H1 (cell line): ENCODE results near the gene SSPN. TPM values are rescaled to one million over a fixed set of nuclear protein-coding genes. Genes with fewer than 3 reads are reported as not detected.

Source experiments
- CTCF ChIA-PET: fragments of 300-600 bp; sonication (Branson Sonifier 250); formaldehyde crosslinking; loops from one replicate; lab custom pipeline; 2021; ENCODE audit not compliant: partially characterized antibody; lab: Charles Lee
- POLR2A ChIA-PET: fragments of 300-600 bp; sonication (Branson Sonifier 250); formaldehyde crosslinking; loops from one replicate; lab custom pipeline; 2021; ENCODE audit warnings: inconsistent platforms; ENCODE audit not compliant: partially characterized antibody; lab: Charles Lee
- DNase-seq, 2 experiments: peaks; one replicate each; pipeline versions ENCODE4 v3.0.0 to v3.0.0-alpha.2; 2010 to 2022; ENCODE audit warnings: low spot score in 2 of 2, low read depth in 1 of 2, mixed read lengths in 1 of 2
- FAIRE-seq: peaks from 2 replicates; lab custom pipeline; 2011; peaks lifted over from hg19 to GRCh38; lab: Jason Lieb, UNC
- H2AFZ ChIP-seq: 2 replicates; pipeline ENCODE4 v1.8.1; 2012; ENCODE audit warnings: low read length, inconsistent platforms
- H2AK5ac ChIP-seq: 2 replicates; pipeline ENCODE4 v1.6.1; 2013; ENCODE audit warnings: low read depth, low read length
- H2BK120ac ChIP-seq: replicated peaks from 2 replicates; pipeline ENCODE3; 2013; ENCODE audit warnings: low read depth, low read length, inconsistent platforms
- H2BK12ac ChIP-seq: 2 replicates; pipeline ENCODE4 v1.6.1; 2013; ENCODE audit warnings: low read depth, low read length
- H2BK15ac ChIP-seq: 2 replicates; pipeline ENCODE4 v1.6.1; 2013; ENCODE audit warnings: low read length
- H2BK20ac ChIP-seq: 2 replicates; pipeline ENCODE4 v1.6.1; 2013; ENCODE audit warnings: low read length
- H2BK5ac ChIP-seq: 2 replicates; pipeline ENCODE4 v1.6.1; 2013; ENCODE audit warnings: low read depth, low read length
- H3K14ac ChIP-seq: 2 replicates; pipeline ENCODE4 v1.6.1; 2013; ENCODE audit warnings: inconsistent platforms; ENCODE audit not compliant: insufficient read length
- H3K18ac ChIP-seq: 2 replicates; pipeline ENCODE4 v1.6.1; 2013; ENCODE audit warnings: low read length; ENCODE audit errors: extremely low read depth
- H3K23ac ChIP-seq: 2 replicates; pipeline ENCODE4 v1.6.1; 2013; ENCODE audit warnings: inconsistent platforms; ENCODE audit not compliant: insufficient read length
- H3K23me2 ChIP-seq: 2 replicates; pipeline ENCODE4 v1.6.1; 2013; ENCODE audit warnings: low read depth, low read length
- H3K27ac ChIP-seq: 2 replicates; pipeline ENCODE4 v1.6.1; 2011; ENCODE audit warnings: low read depth, low read length, inconsistent platforms
- H3K27me3 ChIP-seq, 4 experiments: replicated peaks in 1 of 4; 1 replicate in 1 of 4; 2 replicates in 3 of 4; pipeline versions ENCODE4 v1.6.1 to v1.8.1; 2011 to 2013; ENCODE audit warnings: low read length in 3 of 4, mild to moderate bottlenecking in 3 of 4, inconsistent platforms in 2 of 4, mixed read lengths in 2 of 4, moderate library complexity in 1 of 4; ENCODE audit not compliant: control insufficient read depth in 3 of 4, insufficient read depth in 3 of 4; ENCODE audit errors: extremely low read depth in 1 of 4
- H3K36me3 ChIP-seq, 4 experiments: 2 replicates each; pipeline versions ENCODE4 v1.6.1 to v1.8.1; 2011 to 2013; ENCODE audit warnings: mild to moderate bottlenecking in 4 of 4, low read length in 3 of 4, moderate library complexity in 2 of 4, control low read depth in 1 of 4, inconsistent platforms in 1 of 4; ENCODE audit not compliant: insufficient read depth in 4 of 4, control insufficient read depth in 2 of 4
- H3K4ac ChIP-seq: replicated peaks from 2 replicates; pipeline ENCODE3; 2013; ENCODE audit warnings: low read length, low read depth, mixed read lengths, inconsistent platforms; ENCODE audit not compliant: insufficient read length
- H3K4me1 ChIP-seq, 4 experiments: replicated peaks in 1 of 4; 1 replicate in 1 of 4; 2 replicates in 3 of 4; pipeline versions ENCODE4 v1.6.1 to v1.8.1; 2011 to 2013; ENCODE audit warnings: low read length in 3 of 4, inconsistent platforms in 2 of 4, mixed read lengths in 1 of 4; ENCODE audit not compliant: insufficient read depth in 4 of 4, control insufficient read depth in 3 of 4
- H3K4me2 ChIP-seq, 2 experiments: 2 replicates each; pipeline versions ENCODE4 v1.6.1 to v1.8.1; 2011 to 2013; ENCODE audit warnings: low read depth in 2 of 2, low read length in 2 of 2, control low read depth in 1 of 2, inconsistent platforms in 1 of 2, mild to moderate bottlenecking in 1 of 2; ENCODE audit not compliant: insufficient read depth in 1 of 2
- H3K4me3 ChIP-seq, 4 experiments: fragments of 200-600, 300-600 bp in 1 of 4; sonication (generic), shearing (Covaris generic), sonication (Bioruptor Twin) in 1 of 4; 2 replicates each; pipeline versions ENCODE4 v1.5.1 to v1.8.1; 2011 to 2016; ENCODE audit warnings: low read length in 4 of 4, low read depth in 3 of 4, control low read depth in 2 of 4, inconsistent platforms in 2 of 4, mild to moderate bottlenecking in 2 of 4, mixed read lengths in 1 of 4, moderate library complexity in 1 of 4; ENCODE audit not compliant: insufficient read depth in 2 of 4; ENCODE audit errors: extremely low read depth in 1 of 4
- H3K56ac ChIP-seq: replicated peaks from 2 replicates; pipeline ENCODE3; 2013; ENCODE audit warnings: low read depth, mild to moderate bottlenecking, mixed read lengths, low read length, inconsistent platforms; ENCODE audit not compliant: insufficient read length
- H3K79me1 ChIP-seq: 2 replicates; pipeline ENCODE4 v1.6.1; 2013; ENCODE audit warnings: low read depth, low read length, control low read depth
- H3K79me2 ChIP-seq, 2 experiments: 2 replicates each; pipeline versions ENCODE4 v1.6.1 to v1.8.1; 2012 to 2013; ENCODE audit warnings: low read length in 2 of 2, mild to moderate bottlenecking in 2 of 2, inconsistent platforms in 1 of 2; ENCODE audit not compliant: insufficient read depth in 2 of 2, control insufficient read depth in 1 of 2
- H3K9ac ChIP-seq, 4 experiments: replicated peaks in 1 of 4; 1 replicate in 1 of 4; 2 replicates in 3 of 4; pipeline versions ENCODE4 v1.6.1 to v1.8.1; 2011 to 2013; ENCODE audit warnings: low read depth in 3 of 4, low read length in 3 of 4, control low read depth in 2 of 4, mild to moderate bottlenecking in 2 of 4, moderate library complexity in 2 of 4, inconsistent platforms in 1 of 4; ENCODE audit errors: extremely low read depth in 1 of 4
- H3K9me3 ChIP-seq, 2 experiments: 2 replicates each; pipeline versions ENCODE4 v1.6.1 to v1.8.1; 2012 to 2013; ENCODE audit warnings: mild to moderate bottlenecking in 2 of 2, moderate library complexity in 2 of 2, control low read depth in 1 of 2, inconsistent platforms in 1 of 2, low read depth in 1 of 2, low read length in 1 of 2, mixed read lengths in 1 of 2; ENCODE audit not compliant: insufficient read depth in 2 of 2
- H4K20me1 ChIP-seq, 2 experiments: replicated peaks in 1 of 2; 2 replicates each; pipeline versions ENCODE3 to v1.8.1; 2011 to 2013; ENCODE audit warnings: inconsistent platforms in 2 of 2, low read length in 2 of 2, mild to moderate bottlenecking in 1 of 2; ENCODE audit not compliant: insufficient read depth in 2 of 2, control insufficient read depth in 1 of 2
- H4K5ac ChIP-seq: 2 replicates; pipeline ENCODE4 v1.6.1; 2013; ENCODE audit warnings: low read length, low read depth, mixed read lengths, inconsistent platforms; ENCODE audit not compliant: insufficient read length
- H4K8ac ChIP-seq: 2 replicates; pipeline ENCODE4 v1.8.0; 2013; ENCODE audit warnings: mild to moderate bottlenecking, moderate library complexity, low read length, inconsistent platforms; ENCODE audit not compliant: insufficient read depth; ENCODE audit errors: extremely low read depth
- H4K91ac ChIP-seq: replicated peaks from 2 replicates; pipeline ENCODE3; 2013; ENCODE audit warnings: low read length, mixed read lengths, inconsistent platforms; ENCODE audit not compliant: insufficient read length
- CBX8 ChIP-seq: fragments of 300-800, 300-1000 bp; sonication (generic); IDR thresholded peaks from 2 replicates; pipeline ENCODE4 v1.7.1; 2016; ENCODE audit warnings: low read depth, low read length, borderline replicate concordance
- CEBPB ChIP-seq: IDR thresholded peaks from 2 replicates; pipeline ENCODE4 v1.6.1; 2012; ENCODE audit warnings: low read depth, low read length
- EP300 ChIP-seq, 2 experiments: IDR thresholded peaks; 1 replicate in 1 of 2; 2 replicates in 1 of 2; pipeline ENCODE4 v1.6.1; 2011 to 2012; ENCODE audit warnings: low read depth in 2 of 2, low read length in 2 of 2, mild to moderate bottlenecking in 2 of 2, borderline replicate concordance in 1 of 2, inconsistent platforms in 1 of 2, moderate library complexity in 1 of 2
- JUN ChIP-seq: IDR thresholded peaks from 2 replicates; pipeline ENCODE4 v1.6.1; 2011; ENCODE audit warnings: low read depth, mild to moderate bottlenecking, improper control_type of control experiment, low read length
- KDM4A ChIP-seq: IDR thresholded peaks from one replicate; pipeline ENCODE4 v1.7.1; 2012; ENCODE audit warnings: low read depth, mild to moderate bottlenecking, moderate library complexity, low read length, inconsistent platforms; ENCODE audit not compliant: severe bottlenecking
- NRF1 ChIP-seq: IDR thresholded peaks from 2 replicates; pipeline ENCODE4 v1.6.1; 2011; ENCODE audit warnings: mild to moderate bottlenecking, low read depth, low read length, improper control_type of control experiment
- SIN3A ChIP-seq, 2 experiments: IDR thresholded peaks in 1 of 2; conservative IDR thresholded peaks in 1 of 2; 2 replicates each; pipeline ENCODE4 v1.6.1; 2011 to 2012; ENCODE audit warnings: low read length in 2 of 2, improper control_type of control experiment in 1 of 2, low read depth in 1 of 2, mild to moderate bottlenecking in 1 of 2
- SIRT6 ChIP-seq: IDR thresholded peaks from one replicate; pipeline ENCODE4 v1.7.1; 2012; ENCODE audit warnings: low read length, inconsistent platforms
- SIX5 ChIP-seq: IDR thresholded peaks from 2 replicates; pipeline ENCODE4 v1.6.1; 2011; ENCODE audit warnings: mild to moderate bottlenecking, low read depth, low read length
- SP4 ChIP-seq: IDR thresholded peaks from 2 replicates; pipeline ENCODE4 v1.6.1; 2012; ENCODE audit warnings: low read length, inconsistent platforms
- TAF1 ChIP-seq: IDR thresholded peaks from 2 replicates; pipeline ENCODE4 v1.6.1; 2011; ENCODE audit warnings: mild to moderate bottlenecking, low read depth, low read length
- WGBS, 2 experiments: shearing (Covaris generic) in 1 of 2; methylation state at CpG; one replicate each; pipeline versions ENCODE4 v1.1.6 to v1.1.7; 2013 to 2015; ENCODE audit warnings: low lambda C conversion rate in 2 of 2, mixed read lengths in 2 of 2, inconsistent platforms in 1 of 2, low coverage in 1 of 2, missing lambda C conversion rate in 1 of 2; ENCODE audit not compliant: insufficient replicate concordance in 2 of 2, insufficient coverage in 1 of 2, insufficient read length in 1 of 2; ENCODE audit errors: extremely low coverage in 1 of 2, missing lambda C conversion rate in 1 of 2; 5-methylcytosine and 5-hydroxymethylcytosine counted together
- polyA plus RNA-seq, 7 experiments: library from polyadenylated mRNA; depleted of rRNA in 3 of 7; stranded (reverse) in 5 of 7; unstranded in 2 of 7; fragments of >200 nt in 5 of 7; fragments of 200-250 nt in 2 of 7; gene quantifications; 1 replicate in 5 of 7; 2 replicates in 1 of 7; 4 replicates in 1 of 7; pipeline versions ENCODE4 v1.2.1 to v1.2.3, GENCODE V29; 2011 to 2013; ENCODE audit warnings: missing spikeins in 2 of 7, mixed read lengths in 2 of 7
- total RNA-seq: library from RNA; stranded (reverse); fragmentation: NEBNext Ultra II Directional; extraction: Animal tissue kit (Norgen Biotek cat#: 25700); gene quantifications from 2 replicates; pipeline ENCODE4 v1.2.1, GENCODE V29; 2021

Gene SSPN
- total and polyA plus RNA-seq, 2 of the 8 experiments (the other 6 are each of a cell fraction or from before 2014, with no cell fraction given): 0.86 to 1.8 TPM

- no peak overlapping the region for H3K4me3 ChIP-seq
- no peak overlapping the region for H3K4me2 ChIP-seq
- H2BK12ac ChIP-seq: no peak overlapping the region
- no peak for DNase-seq
- no peak overlapping the region for H2BK120ac ChIP-seq
- no peak overlapping the region for H4K5ac ChIP-seq
- H3K79me1 ChIP-seq: no peaks in the 10 kb centered on the region
- WGBS, 2 experiments: 88% methylated on average over 17 of the region's 17 CpGs; no CpG with 5 or more reads in 1 of the 2 experiments
- FAIRE-seq: no peak
- ChIA-PET CTCF (interaction anchor here (0.8 to 1.8 kb wide), 6 partner anchors 10 to 63 kb away, joined by 3 to 4 read pairs (median 4); no protein-coding TSS in a partner anchor), POLR2A (no interaction called here)
- H3K23me2 ChIP-seq: no peaks in the 10 kb centered on the region
- H2BK15ac ChIP-seq: no peak overlapping the region
- H3K56ac ChIP-seq: no peak overlapping the region
- no peak overlapping the region for H3K9ac ChIP-seq
- H2AFZ ChIP-seq: no peak overlapping the region
- H2AK5ac ChIP-seq: no peak overlapping the region
- TF ChIP-seq CEBPB: no peak
- TF ChIP-seq JUN: no peak
- no peak for TF ChIP-seq SIX5
- TF ChIP-seq TAF1: no peak
- TF ChIP-seq EP300 (IDR thresholded peaks at IDR 0.05; ENCODE audit: borderline replicate concordance in 1 of 2, low read depth in 2 of 2, low read length in 2 of 2): no peak
- TF ChIP-seq SIN3A (conservative IDR thresholded peaks at IDR 0.05 in 1 of 2, IDR thresholded peaks at IDR 0.05 in 1 of 2; ENCODE audit: low read depth in 1 of 2, low read length in 2 of 2): no peak
- TF ChIP-seq SIRT6: no peak
- TF ChIP-seq KDM4A: no peak
- no peak for TF ChIP-seq NRF1
- TF ChIP-seq SP4: no peak
- no peak for TF ChIP-seq CBX8
- H2BK5ac ChIP-seq: no peak overlapping the region
- H3K36me3 ChIP-seq: no peaks in the 10 kb centered on the region
- no peak overlapping the region for H3K27ac ChIP-seq
- no peak overlapping the region for H3K14ac ChIP-seq
- no peaks in the 10 kb centered on the region for H3K9me3 ChIP-seq
- no peak overlapping the region for H4K91ac ChIP-seq
- H3K79me2 ChIP-seq: no peaks in the 10 kb centered on the region
- peak overlapping the region; percentile 29 for H3K23ac ChIP-seq
- H3K4me1 ChIP-seq: no peaks in the 10 kb centered on the region
- no peaks in the 10 kb centered on the region for H4K20me1 ChIP-seq
- no peak overlapping the region for H4K8ac ChIP-seq
- no peak overlapping the region for H2BK20ac ChIP-seq
- no peak overlapping the region for H3K18ac ChIP-seq
- H3K27me3 ChIP-seq: no peaks in the 10 kb centered on the region
- no peak overlapping the region for H3K4ac ChIP-seq
These were observed 39.0 kb upstream of the SSPN start for GRCh38 chr12:26156201-26156871.
